Gastrocnemius medialis (tissue), 4 donors: Measurements from ENCODE around the gene PRR7. TPM values are rescaled to one million over a fixed set of nuclear protein-coding genes. Genes with fewer than 3 reads are reported as not detected.

Experiments used
- ATAC-seq, 2 donors: fragments of 150-250 bp; one replicate each; pipeline ENCODE4 v1.9.1; 2016
- DNase-seq, 2 donors: peaks; one replicate each; pipeline ENCODE4 v3.0.0-alpha.2; 2019
- H3K27ac ChIP-seq, 4 donors: fragments of 200-600 bp; sonication (generic); 1 replicate in 1 of 4; 2 replicates in 3 of 4; pipeline ENCODE4 v1.5.1; 2016 to 2018; ENCODE audit warnings: mild to moderate bottlenecking in 2 of 4, moderate library complexity in 1 of 4
- H3K27me3 ChIP-seq, 3 donors: fragments of 200-600 bp; sonication (generic) in 2 of 3; 1 replicate in 1 of 3; 2 replicates in 2 of 3; pipeline versions ENCODE4 v1.5.1 to v1.6.0; 2016 to 2019; ENCODE audit warnings: mild to moderate bottlenecking in 1 of 3, moderate library complexity in 1 of 3
- H3K36me3 ChIP-seq, 2 donors: fragments of 200-600 bp; sonication (generic) in 1 of 2; one replicate each; pipeline ENCODE4 v1.5.1; 2017 to 2018
- H3K4me1 ChIP-seq, 2 donors: fragments of 200-600 bp; sonication (generic) in 1 of 2; one replicate each; pipeline ENCODE4 v1.5.1; 2016 to 2017; ENCODE audit warnings: mild to moderate bottlenecking in 2 of 2
- H3K4me3 ChIP-seq, 4 donors: fragments of 200-600 bp; sonication (generic) in 3 of 4; 1 replicate in 1 of 4; 2 replicates in 3 of 4; pipeline ENCODE4 v1.5.1; 2016 to 2019; ENCODE audit warnings: mild to moderate bottlenecking in 2 of 4
- H3K9me3 ChIP-seq, 3 donors: fragments of 200-600 bp; sonication (generic) in 2 of 3; 1 replicate in 1 of 3; 2 replicates in 2 of 3; pipeline ENCODE4 v1.5.1; 2016 to 2019
- POLR2A ChIP-seq, 2 donors: fragments of 450-650 bp; IDR thresholded peaks; one replicate each; pipeline ENCODE4 v1.6.1; 2017; ENCODE audit warnings: antibody characterized with exemption in 2 of 2, mild to moderate bottlenecking in 2 of 2, moderate library complexity in 2 of 2
- in situ Hi-C, 4 donors: fragments of 200-750 bp; cut with MboI; loops; one replicate each; pipeline versions ENCODE4 v1.15.0 to v1.8.0; 2017; ENCODE audit warnings: low sequenced_read_pairs in 4 of 4
- intact Hi-C: fragments of 100-400 bp; cut with DNase I; formaldehyde crosslinking; loops from one replicate; pipeline ENCODE4 v1.15.1; 2023; ENCODE audit warnings: low total_unique reads
- total RNA-seq, 4 donors: library from RNA; depleted of rRNA; stranded (reverse); fragments of >200 nt; gene quantifications; one replicate each; pipeline versions ENCODE4 v1.1.0 to v1.2.3, GENCODE V29; 2016
- TF ChIP-seq, protein P1 (sequence below), 5 experiments: fragments of 450-650 bp in 3 of 5; fragments of 200-600 bp in 2 of 5; sonication (generic) in 2 of 5; IDR thresholded peaks in 4 of 5; conservative IDR thresholded peaks in 1 of 5; 1 replicate in 4 of 5; 2 replicates in 1 of 5; pipeline ENCODE4 v1.5.1; 2016 to 2019; ENCODE audit warnings: antibody characterized with exemption in 5 of 5, mild to moderate bottlenecking in 3 of 5, moderate library complexity in 3 of 5

The PRR7 gene
- total RNA-seq, 4 donors from 2014 or later, result 0.63 to 2.0 (median 1.4) TPM; not detected in 1

DNA sequence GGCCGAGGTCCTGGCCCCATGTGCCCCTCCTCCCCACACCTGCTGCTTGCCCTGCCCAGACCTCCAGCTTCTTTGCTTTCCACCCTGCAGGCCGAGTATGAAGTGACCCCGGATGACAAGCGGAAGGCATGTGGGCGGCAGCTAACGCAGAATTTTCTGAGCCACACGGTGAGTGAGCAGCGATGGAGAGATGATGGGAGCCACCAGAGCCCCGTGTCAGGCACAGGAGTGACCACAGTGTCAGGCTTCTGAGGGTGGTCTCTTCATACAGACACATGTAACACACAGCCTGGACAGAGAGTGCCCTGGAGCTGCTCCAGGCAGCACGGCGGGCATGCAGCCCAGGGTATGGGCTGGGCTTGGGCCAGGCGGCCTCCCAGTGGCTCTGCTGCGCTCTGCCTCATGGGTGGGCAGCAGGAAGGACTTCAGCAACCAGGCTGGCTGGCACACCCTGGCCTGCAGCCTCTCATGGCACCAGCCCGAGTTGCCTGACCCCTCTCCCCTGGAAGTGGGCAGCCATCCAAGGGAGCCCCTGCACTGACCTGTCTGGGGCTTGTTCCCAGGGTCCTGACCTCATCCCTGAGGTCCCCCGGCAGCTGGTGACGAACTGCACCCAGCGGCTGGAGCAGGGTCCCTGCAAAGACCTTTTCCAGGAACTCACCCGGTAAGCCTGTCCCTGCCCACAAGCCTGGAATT lies 14.3 kb upstream of the PRR7 start:
- intact Hi-C loops (no loop called here), in situ Hi-C loops (no loop called here)
- H3K4me3 ChIP-seq, result no peak overlapping the region
- no peaks in the 10 kb centered on the region for H3K27me3 ChIP-seq
- ATAC-seq (peak; percentile 9 to 42), DNase-seq (peak in 1 of 2 donors; percentile 36)
- H3K4me1 ChIP-seq, result peaks cover 28 to 35% of the 10 kb centered on the region in 2 donors
- H3K9me3 ChIP-seq, result no peaks in the 10 kb centered on the region
- peaks cover 0 to 43% of the 10 kb centered on the region in 2 donors for H3K36me3 ChIP-seq
- no peak for TF ChIP-seq POLR2A (IDR thresholded peaks at IDR 0.05)
- TF ChIP-seq, protein P1, sequence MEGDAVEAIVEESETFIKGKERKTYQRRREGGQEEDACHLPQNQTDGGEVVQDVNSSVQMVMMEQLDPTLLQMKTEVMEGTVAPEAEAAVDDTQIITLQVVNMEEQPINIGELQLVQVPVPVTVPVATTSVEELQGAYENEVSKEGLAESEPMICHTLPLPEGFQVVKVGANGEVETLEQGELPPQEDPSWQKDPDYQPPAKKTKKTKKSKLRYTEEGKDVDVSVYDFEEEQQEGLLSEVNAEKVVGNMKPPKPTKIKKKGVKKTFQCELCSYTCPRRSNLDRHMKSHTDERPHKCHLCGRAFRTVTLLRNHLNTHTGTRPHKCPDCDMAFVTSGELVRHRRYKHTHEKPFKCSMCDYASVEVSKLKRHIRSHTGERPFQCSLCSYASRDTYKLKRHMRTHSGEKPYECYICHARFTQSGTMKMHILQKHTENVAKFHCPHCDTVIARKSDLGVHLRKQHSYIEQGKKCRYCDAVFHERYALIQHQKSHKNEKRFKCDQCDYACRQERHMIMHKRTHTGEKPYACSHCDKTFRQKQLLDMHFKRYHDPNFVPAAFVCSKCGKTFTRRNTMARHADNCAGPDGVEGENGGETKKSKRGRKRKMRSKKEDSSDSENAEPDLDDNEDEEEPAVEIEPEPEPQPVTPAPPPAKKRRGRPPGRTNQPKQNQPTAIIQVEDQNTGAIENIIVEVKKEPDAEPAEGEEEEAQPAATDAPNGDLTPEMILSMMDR (IDR thresholded peaks at IDR 0.05 in 4 of 5, conservative IDR thresholded peaks at IDR 0.05 in 1 of 5), result no peak
- H3K27ac ChIP-seq, result peak overlapping the region; percentile 32 to 61 (median 48)

- DNase-seq (no peak), ATAC-seq (no peak)
- Histone ChIP-seq H3K27ac (no peak overlapping the region), H3K36me3 (peaks cover 0 to 49% of the 10 kb centered on the region in 2 donors), H3K4me3 (no peak overlapping the region), H3K27me3 (no peaks in the 10 kb centered on the region), H3K9me3 (no peaks in the 10 kb centered on the region), H3K4me1 (peaks cover 20 to 28% of the 10 kb centered on the region in 2 donors)
- no peak for TF ChIP-seq POLR2A (IDR thresholded peaks at IDR 0.05)
- TF ChIP-seq, protein P1 (IDR thresholded peaks at IDR 0.05 in 4 of 5, conservative IDR thresholded peaks at IDR 0.05 in 1 of 5), result no peak
- intact Hi-C loops, result no loop called here
- in situ Hi-C loops, result no loop called here
These were observed 13.6 kb upstream of the PRR7 start for GRCh38 chr5:177432839-177433657.

DNA sequence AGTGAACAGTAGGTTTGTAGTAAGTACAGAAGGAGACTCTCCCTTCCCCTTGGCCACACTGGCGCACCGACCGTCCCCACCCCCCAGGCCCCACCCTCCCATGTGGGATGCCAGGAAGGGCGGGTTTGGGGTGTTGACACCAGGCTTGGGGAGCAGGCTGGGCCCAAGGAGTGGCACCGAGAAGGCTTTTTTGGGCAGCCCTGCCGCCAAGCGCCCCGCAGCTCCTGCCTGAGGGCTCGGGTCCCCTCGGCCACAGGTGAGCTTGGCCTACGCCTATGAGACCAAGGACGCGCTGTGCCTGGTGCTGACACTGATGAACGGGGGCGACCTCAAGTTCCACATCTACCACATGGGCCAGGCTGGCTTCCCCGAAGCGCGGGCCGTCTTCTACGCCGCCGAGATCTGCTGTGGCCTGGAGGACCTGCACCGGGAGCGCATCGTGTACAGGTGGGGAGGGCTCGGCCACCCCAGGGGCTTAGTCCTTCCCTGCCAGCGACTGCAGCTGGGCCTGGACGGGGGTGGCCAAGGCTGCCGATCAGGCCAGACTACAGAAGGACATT lies 12.9 kb upstream of the PRR7 start:
- Histone ChIP-seq H3K9me3 (no peaks in the 10 kb centered on the region), H3K27ac (no peak overlapping the region), H3K27me3 (no peaks in the 10 kb centered on the region), H3K4me1 (peaks cover 14 to 21% of the 10 kb centered on the region in 2 donors), H3K36me3 (peaks cover 0 to 50% of the 10 kb centered on the region in 2 donors), H3K4me3 (no peak overlapping the region)
- ATAC-seq (no peak), DNase-seq (no peak)
- in situ Hi-C loops, result no loop called here
- intact Hi-C loops, result no loop called here
- TF ChIP-seq, protein P1 (IDR thresholded peaks at IDR 0.05 in 4 of 5, conservative IDR thresholded peaks at IDR 0.05 in 1 of 5), result no peak
- TF ChIP-seq POLR2A (IDR thresholded peaks at IDR 0.05), result no peak

- intact Hi-C loops, result no loop called here
- TF ChIP-seq POLR2A (IDR thresholded peaks at IDR 0.05), result no peak
- TF ChIP-seq, protein P1 (IDR thresholded peaks at IDR 0.05 in 4 of 5, conservative IDR thresholded peaks at IDR 0.05 in 1 of 5), result no peak
- peaks cover 0 to 50% of the 10 kb centered on the region in 2 donors for H3K36me3 ChIP-seq
- no peak for DNase-seq
- no peak for ATAC-seq
- no peaks in the 10 kb centered on the region for H3K27me3 ChIP-seq
- in situ Hi-C loops, result no loop called here
- H3K4me3 ChIP-seq, result no peak overlapping the region
- peaks cover 14 to 21% of the 10 kb centered on the region in 2 donors for H3K4me1 ChIP-seq
- H3K27ac ChIP-seq, result no peak overlapping the region
- no peaks in the 10 kb centered on the region for H3K9me3 ChIP-seq
These were observed 12.2 kb upstream of the PRR7 start for GRCh38 chr5:177434437-177434836.
